Measurements from ENCODE around the gene GAB2.

The GAB2 gene

DNA sequence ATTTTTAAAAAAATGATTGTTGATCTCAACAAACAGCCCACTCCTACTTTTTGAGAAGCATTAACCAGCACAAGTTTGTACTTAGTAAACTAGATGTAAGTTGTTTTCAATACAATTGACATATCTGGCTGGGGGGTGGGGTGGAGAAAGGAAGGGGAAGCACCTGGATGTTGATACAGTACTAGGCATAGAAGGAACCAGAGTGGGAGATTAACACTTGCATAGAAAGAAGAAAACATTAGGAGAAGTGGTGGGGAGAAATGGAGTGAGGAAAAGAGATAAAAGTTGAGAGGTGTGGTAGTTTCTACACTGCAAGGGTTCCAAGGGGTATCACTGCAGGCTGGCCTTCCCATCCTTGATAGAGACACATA, 10.6 kb upstream of the GAB2 start:
- in situ Hi-C loops (cut with MboI; ENCODE audit: low sequenced_read_pairs), result no loop called here

DNA sequence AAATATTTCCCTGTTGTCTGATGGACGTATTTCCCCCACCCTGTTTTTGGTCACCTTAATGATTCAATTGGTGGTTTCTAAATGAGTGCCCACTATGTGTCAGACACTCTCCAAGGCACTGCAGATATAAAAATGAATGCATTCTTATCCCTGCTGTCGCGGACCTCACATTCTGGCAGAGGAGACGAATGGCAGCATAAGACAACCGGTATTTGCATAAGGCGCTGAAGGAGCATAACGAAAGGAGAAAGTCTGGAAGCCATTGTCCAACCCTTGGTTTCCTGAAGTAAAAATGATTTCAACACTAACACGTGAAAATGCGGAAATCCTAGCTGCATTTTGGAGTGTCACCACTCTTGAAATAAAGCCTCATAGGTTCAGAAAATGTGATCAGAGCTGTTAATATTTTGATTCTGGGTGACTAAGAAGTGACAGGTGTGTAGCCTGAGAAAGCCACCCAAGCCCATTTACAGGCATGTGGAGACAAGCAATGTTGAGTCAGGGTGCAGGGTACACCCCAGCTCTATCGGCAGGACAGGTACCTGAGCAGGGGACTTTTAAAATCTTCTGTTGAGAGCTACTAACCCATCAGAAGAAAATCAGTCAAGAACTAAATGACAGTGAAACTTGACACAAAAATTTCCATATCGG, 10.1 kb upstream of the GAB2 start:
- in situ Hi-C loops (cut with MboI; ENCODE audit: low sequenced_read_pairs), result no loop called here

DNA sequence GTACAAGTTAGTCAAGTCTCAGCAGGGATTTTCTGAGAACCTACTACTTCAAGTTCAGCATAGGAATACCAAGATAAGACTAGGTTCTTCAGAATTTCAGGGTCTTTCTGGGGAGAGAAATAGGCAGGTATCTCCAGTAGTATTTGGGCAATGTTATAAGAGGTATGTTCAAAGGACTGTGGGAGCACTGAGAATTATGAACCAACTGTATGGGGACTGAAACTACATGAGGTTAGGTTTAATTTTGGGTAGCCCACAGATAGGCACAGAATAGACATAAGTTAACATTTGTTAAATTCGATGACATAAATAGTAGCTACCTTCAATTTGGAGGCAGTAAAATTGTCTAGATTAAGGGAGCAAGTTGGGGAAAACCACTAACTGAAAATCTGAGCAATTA, 9.2 kb upstream of the GAB2 start:
- in situ Hi-C loops (cut with MboI; ENCODE audit: low sequenced_read_pairs), result no loop called here

DNA sequence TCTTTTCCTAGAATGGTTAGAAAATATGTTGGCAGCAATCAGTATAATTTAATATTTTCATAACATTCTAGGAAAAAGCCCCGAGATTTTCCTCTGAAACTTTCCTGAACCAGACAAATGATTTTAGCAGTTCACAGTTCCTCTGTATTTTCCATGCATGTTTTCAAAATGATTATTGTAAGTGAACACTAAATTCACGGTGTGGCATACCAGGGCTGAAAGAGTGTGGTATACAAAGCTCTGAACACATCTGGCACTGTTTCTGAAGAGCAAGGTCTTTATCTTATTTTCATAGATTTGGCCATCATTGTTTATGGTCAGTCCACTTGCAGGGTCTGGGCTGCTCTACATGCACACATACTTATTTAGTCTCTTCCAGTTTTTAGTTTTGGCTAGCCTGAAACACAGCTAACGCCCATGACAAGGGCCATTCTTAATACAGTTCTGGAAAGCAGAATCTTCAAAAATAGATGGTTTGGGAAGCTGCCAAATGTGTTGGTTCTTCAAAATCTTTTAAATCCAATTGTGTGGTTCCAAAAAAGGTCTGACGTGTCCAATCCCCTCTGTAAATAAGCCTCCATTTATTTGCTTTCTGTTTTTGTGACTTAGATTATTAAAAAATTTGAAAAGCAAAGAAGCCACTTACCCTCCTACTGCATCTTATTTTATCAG, 7.9 kb upstream of the GAB2 start:
- in situ Hi-C loops (cut with MboI; ENCODE audit: low sequenced_read_pairs), result no loop called here

DNA sequence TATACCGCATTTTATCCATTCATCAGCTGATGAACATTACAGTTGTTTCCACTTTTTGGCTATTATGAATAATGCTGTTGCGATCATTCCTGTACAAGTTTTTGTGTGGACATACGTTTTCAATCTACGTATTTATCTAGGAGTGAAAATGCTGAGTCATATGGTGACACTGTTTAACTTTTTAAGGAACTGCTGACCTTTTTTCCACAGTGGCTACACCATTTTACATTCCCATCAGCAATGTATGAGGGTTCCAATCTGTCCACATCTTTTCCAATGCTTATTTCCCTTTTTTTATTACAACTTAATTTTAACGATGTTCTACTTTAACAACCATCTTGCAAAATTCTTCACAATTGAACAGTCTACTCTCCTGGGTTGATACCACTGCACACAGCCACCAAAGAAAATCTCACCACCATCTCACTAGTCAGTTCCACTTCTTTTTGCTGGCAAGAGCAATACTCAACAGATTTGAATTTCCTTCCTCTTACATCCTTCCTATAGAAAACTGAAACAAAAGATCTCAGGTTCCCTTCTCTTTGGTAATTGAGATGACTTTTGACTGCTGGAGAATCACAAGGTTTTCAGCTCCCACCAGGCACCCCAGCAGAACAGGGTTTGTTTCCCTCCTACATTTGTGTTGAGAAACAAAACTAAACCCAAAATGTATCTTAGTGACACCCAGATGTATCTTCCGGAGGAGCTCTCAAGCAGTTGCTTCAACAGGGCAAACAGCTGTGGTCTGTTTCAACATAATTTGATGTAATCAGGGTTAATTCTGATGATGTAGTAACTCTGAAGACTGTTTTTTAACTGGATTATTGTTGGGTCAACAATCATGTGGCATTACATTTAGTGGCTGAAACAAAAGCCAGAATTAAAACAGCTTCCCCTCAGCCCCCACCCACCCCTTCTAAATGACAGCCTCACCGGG, 7.0 kb upstream of the GAB2 start:
- in situ Hi-C loops (cut with MboI; ENCODE audit: low sequenced_read_pairs), result no loop called here

DNA sequence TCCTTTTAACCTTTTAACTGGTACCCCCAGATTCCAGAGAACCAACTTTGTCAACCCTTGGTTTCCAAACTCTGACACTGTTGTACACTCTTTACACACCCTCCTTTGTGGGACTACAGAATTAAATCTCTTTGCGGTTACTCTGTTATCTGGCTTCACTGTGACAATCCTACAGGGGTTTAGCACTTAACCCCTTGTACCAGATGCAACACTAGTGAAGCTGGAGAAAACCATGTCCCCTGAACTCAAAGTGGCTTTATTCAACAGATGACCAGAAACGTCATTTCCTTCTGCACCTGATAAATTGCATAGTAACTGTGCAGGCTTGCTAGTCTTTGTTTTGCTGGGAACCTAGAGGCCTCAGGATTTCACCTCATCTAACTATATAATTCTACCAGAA, 5.6 kb upstream of the GAB2 start:
- in situ Hi-C loops (cut with MboI; ENCODE audit: low sequenced_read_pairs), result no loop called here

DNA sequence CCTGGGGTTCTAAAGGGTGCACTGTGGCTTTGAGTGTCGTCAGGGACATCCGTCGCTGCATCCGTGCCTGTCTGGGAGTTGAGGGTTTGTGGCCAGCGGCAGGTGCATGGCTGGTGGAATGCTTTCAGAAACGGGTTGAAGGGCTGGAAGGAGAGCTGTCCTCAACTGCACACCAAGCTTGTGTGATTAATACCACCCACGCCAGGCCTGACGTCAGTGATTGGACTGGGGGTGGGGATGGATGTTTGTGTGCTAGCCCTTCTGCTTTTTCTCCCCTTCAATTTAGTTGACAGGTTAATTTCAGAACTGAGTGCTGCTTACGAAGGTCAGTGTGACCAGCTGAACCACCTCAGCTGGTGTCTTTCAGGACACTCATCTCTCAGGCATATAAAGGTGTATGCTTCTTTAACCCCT, 3.2 kb upstream of the GAB2 start:
- in situ Hi-C loops (cut with MboI; ENCODE audit: low sequenced_read_pairs), result no loop called here

DNA sequence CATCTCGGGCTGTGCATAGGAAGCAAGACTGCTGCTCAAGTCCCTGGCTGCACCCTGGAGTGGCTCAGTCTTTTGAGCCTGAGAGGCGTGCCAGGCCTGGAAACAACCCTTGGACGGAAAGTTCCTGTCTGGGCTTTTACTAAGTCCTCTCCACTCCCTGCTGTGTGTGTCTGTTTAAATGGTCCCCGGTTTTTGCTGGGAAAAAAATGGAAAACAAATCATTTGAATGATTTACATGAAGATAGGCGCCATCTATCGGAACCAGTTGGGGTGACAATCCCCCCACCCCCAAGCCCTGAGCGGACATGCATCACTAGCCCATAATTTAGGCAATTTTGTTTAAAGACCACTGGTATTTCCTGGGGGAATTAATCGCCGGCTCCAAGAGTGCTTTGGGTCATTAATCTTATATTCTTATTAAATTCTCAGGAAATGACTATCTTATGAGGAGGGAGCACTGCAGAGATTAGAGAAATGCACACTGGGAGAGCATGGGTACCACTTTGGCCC, 2.7 kb upstream of the GAB2 start:
- in situ Hi-C loops (cut with MboI; ENCODE audit: low sequenced_read_pairs), result no loop called here

DNA sequence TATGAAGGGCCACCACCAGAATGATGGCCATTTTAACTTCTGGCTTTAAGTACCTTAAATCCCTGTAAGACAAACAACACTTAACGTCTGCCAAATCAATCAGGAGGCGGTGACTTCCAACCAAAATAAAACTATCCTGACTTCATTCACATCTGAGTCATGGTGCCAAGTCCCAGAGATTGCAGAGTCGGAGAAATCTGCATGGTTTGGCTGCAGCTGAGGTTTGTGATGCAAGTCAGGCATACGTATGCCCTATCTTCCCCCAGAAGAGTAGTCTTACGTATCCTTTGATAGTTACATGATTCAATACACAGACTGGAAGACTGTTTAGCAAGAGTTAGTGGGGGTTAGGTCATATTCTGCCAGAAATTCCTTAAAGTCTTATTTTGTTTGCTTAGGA, 1.7 kb upstream of the GAB2 start:
- in situ Hi-C loops (cut with MboI; ENCODE audit: low sequenced_read_pairs), result no loop called here

DNA sequence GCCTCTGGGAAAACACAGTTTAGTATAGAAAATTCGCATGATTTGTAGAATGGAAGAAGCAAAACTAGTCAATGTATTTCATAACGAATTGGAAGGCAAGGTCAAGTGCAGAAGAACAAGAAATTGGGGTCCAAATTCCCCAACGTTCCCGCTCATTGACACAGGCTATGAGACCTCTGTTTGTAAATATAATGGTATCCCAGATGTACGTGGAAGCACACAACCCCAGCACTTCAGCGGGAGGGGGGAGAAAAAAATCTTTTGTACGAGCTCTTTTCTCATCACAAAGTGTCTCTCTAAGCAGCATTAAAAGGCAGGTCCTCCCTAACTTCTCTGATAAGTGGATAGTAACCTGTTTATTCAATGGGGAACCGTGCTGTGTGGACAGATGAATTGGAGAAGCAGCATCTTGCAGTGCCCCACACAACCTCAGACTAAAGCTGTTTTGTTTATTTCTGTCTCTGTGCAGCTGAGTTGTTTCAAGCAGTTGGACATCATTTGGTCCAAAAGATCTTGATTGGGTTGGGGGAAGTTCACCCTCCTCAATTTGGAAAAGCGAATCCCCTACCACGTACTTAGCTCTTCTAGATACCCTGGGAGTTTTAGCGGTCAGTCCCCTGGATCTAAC, 1.1 kb upstream of the GAB2 start:
- in situ Hi-C loops (cut with MboI; ENCODE audit: low sequenced_read_pairs), result no loop called here

DNA sequence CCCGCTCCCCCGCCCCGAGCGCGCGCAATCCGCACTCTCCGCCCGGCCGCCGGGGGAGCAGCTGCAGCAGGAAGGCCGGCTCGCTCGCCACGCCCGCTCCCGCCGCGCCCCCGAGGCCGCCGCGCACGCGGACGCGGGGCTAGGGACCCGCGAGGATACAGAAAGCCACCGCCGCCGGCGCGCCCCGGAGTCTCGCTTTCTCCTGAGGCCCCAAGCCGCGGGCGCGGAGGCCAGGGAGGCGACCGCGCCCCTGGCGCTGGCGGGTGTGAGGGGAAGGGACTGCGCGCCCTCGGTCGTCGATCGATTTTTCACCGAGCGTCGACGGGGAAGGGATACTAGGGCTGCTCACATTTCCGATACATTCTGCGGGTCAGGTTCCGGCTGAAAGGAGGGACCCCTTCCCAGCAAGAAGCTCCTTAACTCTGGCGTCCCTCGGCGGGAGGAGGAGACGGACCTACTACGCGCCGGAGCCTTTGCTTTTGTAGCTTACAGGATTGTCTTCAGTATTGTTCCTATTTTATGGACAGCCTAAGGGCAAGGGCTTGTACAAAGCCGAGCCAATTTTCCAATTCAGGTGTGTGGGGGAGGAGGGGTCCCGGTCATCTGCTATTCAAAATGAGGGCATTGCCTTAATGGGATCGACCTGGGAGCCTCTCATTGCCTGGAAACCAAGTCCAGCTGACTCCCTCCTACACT, 416 bp upstream of the GAB2 start:
- in situ Hi-C loops (cut with MboI; ENCODE audit: low sequenced_read_pairs), result no loop called here

DNA sequence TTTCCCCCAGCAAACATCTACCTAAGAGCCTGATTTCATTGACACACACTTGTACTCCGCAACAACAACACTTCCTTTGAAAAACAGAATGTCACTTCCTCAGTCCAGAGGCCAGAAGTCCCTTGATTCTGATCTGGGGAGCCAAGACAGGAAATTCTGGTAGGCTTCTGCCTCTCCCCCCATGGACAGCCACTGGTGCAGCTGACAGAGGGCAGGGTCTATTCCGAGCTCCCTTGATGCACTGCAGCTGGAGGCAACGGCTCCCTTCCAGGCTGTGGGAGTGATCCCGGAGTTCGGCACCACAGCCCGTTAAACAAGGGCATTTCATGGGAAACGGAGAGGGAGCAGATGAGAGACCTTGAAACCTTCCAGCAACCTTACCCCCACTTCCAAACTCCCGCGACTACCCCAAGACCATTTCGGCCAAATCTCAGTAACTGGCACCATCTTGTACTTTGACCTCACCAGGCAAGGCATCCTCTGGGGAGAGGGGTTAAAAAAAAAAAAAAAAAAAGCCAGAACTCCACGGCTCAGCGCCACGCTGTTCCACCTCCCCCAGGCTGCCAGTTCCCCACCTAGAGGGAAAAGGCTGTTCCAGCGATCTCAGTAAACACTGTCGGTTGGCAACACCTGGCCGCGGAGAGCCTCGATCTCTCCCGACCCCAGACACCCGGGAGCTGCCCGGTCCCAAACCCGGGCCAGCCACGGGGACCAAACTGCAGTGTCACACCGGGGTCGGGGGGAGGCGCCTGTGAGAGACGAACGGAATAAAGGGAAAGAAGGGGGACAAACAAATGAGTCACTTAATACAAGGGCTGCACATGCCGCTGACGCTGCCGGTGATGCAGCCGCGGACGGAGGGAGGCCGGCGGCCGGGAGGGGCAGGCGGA, 1.1 kb downstream of the GAB2 start:
- in situ Hi-C loops (cut with MboI; ENCODE audit: low sequenced_read_pairs), result no loop called here

DNA sequence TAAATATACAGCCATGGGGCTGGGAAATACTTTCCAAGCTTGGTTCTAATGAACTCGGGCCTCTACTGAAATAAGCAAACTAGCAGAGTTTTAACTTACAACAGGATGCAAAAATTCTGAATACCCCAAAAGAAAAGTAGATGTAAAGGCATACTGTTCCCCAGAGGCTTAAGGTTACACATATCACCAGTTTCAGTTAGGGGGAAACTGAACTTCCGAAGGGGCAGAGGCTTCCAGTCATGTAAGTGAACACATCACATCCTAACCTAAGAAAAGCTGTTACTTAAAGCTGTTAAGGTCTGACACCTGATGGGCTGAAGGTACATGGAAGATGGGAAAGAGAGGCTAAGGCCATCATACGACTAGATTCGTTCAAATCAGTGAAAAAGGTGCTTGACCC, 2.3 kb downstream of the GAB2 start:
- in situ Hi-C loops (cut with MboI; ENCODE audit: low sequenced_read_pairs), result no loop called here

DNA sequence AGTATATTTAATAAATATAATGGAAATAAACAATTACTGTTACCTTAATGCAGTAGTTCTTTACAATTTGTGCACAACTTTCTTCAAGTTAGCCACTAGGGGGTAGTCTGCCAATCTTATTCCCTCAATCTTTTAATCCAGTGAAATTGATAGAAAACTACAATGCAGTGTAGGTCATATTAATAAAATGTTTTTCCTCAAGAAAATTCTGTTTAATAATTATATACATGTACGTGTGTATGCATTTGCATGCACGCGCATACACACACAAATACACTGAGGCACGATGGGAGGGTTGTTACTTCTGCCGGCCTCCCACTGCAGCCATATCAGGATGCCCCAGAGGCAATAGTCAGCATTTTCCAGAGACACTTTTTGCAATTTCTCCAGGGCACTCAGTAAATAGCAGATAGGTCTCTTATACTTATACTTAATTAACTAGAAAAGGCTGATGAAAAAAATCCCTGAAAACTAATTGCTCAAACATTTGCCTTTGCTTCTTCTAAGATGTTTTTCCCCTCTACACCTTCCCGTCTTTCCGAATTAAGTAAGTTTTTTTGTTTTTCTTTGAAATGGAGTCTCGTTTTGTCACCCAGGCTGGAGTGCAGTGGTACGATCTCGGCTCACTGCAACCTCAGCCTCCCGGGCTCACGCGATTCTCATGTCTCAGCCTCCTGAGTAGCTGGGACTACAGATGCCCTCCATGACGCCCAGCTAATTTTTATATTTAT, 3.1 kb downstream of the GAB2 start:
- in situ Hi-C loops (cut with MboI; ENCODE audit: low sequenced_read_pairs), result no loop called here

DNA sequence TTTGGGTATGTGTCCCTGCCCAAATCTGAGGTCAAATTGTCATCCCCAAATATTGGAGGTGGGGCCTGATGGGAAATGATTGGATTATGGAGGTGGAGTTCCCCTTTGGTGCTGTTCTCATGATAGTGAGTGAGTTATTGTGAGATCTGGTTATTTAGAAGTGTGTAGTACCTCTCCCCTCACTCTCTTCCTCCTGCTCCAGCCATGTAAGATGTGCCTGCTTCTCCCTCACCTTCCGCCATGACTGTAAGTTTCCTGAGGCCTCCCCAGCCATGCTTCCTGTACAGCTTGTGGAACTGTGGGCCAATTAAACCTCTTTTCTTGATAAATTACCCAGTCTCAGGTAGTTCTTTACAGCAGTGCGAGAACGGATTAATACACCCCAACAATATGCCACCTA, 9.0 kb downstream of the GAB2 start:
- in situ Hi-C loops (cut with MboI; ENCODE audit: low sequenced_read_pairs), result no loop called here

DNA sequence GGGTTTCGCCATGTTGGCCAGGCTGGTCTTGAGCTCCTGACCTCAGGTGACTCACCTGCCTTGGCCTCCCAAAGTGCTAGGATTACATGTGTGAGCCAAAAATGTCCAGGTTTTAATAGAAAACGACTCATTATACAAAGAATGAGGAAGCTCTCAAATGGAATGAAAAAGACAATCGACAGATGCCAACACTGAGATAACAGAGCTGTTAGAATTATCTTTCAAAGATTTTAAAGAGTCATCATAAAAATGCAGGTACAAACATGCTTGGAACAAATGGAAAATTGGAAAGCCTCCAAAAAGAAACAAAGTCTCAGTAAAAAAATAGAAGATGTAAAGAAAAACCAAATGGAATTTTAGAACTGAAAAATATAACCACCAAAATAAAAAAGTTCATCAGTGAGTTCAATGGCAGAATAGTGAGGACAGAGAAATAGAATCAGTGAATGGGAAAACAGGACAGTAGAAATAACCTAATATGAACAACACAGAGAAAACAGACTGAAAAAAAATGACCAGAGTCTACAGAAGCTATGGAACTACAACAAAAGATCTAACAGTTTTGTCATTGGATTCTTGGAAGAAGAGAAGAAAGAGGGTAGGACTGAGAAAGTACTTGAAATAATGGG, 10.9 kb downstream of the GAB2 start:
- in situ Hi-C loops (cut with MboI; ENCODE audit: low sequenced_read_pairs), result no loop called here

DNA sequence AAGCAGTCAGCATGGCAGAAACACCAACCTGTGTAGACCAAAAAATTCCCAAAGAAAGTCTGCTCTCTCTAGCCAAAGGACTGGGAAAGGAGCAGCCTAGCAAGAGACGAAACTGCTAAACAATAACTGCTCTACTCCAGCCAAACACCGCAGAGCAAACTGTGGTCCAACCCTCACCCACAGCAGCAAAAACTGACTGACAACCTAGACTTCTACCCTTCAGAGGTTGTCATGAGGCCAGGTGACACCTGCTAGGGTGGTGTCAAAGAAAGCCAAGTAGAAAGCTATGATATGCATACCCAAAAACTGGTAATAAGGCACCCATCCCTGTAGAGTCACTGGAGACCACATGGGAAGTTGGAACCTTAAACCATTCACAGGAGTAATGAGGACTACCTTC, 11.8 kb downstream of the GAB2 start:
- in situ Hi-C loops (cut with MboI; ENCODE audit: low sequenced_read_pairs), result no loop called here

DNA sequence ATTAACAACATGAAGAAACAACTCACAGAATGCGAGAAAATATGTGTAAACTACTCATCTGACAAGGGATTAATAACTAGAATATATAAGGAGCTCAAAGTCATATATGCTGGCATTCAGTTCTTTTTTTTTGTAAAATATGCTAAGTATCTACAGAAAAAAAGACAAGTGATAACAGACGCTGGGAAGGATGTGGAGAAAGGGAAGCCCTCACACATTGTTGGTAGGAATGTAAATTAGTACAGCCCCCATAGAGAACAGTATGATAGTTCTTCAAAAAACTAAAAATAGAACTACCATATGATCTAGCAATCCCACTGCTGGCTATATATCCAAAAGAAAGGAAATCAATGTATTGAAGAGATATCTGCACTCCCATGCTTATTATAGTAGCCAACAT, 13.8 kb downstream of the GAB2 start:
- in situ Hi-C loops (cut with MboI; ENCODE audit: low sequenced_read_pairs), result no loop called here

DNA sequence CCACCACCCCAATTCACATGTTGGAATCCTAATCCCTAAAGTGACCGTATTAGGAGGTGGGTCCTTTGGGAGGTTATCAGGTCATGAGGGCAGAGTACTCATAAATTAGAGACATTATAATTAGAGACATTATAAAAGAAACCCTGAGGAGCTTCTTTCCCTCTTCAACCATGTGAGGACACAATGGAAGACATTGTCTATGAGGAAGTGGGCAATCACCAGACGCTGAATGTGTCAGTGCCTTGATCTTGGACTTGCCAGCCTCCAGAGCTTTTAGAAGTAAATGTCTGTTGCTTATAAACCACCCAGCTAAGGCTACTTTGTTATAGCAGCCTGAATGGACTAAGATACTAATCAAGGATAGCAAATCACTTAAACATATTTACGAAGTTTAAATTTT, 14.8 kb downstream of the GAB2 start:
- in situ Hi-C loops (cut with MboI; ENCODE audit: low sequenced_read_pairs), result no loop called here
